ENCODE results near the gene VASP.

The VASP gene

DNA sequence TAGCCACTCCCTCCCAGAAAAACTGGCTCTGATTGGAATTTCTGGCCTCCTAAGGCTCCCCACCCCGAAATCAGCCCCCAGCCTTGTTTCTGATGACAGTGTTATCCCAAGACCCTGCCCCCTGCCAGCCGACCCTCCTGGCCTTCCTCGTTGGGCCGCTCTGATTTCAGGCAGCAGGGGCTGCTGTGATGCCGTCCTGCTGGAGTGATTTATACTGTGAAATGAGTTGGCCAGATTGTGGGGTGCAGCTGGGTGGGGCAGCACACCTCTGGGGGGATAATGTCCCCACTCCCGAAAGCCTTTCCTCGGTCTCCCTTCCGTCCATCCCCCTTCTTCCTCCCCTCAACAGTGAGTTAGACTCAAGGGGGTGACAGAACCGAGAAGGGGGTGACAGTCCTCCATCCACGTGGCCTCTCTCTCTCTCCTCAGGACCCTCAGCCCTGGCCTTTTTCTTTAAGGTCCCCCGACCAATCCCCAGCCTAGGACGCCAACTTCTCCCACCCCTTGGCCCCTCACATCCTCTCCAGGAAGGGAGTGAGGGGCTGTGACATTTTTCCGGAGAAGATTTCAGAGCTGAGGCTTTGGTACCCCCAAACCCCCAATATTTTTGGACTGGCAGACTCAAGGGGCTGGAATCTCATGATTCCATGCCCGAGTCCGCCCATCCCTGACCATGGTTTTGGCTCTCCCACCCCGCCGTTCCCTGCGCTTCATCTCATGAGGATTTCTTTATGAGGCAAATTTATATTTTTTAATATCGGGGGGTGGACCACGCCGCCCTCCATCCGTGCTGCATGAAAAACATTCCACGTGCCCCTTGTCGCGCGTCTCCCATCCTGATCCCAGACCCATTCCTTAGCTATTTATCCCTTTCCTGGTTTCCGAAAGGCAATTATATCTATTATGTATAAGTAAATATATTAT, 33.3 kb upstream of the VASP start:
- no peak for DNase-seq (ENCODE audit: low spot score)

DNA sequence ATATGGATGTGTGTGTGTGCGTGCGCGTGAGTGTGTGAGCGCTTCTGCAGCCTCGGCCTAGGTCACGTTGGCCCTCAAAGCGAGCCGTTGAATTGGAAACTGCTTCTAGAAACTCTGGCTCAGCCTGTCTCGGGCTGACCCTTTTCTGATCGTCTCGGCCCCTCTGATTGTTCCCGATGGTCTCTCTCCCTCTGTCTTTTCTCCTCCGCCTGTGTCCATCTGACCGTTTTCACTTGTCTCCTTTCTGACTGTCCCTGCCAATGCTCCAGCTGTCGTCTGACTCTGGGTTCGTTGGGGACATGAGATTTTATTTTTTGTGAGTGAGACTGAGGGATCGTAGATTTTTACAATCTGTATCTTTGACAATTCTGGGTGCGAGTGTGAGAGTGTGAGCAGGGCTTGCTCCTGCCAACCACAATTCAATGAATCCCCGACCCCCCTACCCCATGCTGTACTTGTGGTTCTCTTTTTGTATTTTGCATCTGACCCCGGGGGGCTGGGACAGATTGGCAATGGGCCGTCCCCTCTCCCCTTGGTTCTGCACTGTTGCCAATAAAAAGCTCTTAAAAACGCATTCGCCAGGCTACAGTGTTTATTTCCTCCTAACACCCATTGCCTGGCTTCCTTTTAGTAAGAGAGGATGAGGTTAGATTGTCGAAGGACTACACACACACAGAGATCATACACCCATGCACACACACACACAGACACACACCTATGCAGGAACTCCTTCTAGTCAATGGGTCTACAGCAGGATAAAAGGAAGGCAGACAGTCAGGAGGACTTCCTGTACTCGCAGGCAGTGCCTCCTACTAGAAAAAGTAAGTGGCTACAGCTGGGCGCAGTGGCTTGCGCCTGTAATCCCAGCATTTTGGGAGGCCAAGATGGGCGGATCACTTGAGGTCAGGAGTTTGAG, 32.4 kb upstream of the VASP start:
- DNase-seq (ENCODE audit: low spot score): no peak

DNA sequence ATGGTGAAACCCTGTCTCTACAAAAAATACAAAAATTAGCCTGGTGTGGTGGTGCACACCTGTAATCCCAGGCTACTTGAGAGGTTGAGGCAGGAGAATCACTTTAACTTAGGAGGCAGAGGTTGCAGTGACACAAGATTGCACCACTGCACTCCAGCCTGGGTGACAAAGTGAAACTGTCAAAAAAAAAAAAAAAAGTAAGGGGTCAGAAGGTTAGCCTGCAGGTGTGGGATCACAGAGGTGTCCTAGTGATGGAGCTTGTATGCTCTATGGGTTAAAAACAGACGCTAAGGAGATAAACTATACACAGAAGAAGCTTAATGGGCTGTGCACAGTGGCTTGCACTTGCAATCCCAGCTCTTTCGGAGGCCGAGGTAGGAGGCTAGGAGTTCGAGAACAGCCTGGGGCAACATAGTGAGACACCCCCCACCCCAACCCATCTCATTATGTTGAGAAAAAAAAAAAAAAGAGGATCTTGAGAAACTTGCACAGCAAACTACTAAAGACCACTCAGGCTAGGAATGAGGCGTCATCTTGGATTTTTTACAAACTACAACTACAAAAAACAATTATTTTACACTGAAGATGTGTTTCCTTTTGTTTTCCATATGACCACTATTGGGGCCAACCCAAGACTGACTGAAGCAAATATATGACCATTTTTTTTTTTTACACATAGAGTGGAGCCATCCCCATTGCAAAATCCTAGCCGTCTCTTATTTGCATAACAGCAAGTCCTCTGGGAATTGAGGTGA, 31.6 kb upstream of the VASP start:
- no peak for DNase-seq (ENCODE audit: low spot score)

DNA sequence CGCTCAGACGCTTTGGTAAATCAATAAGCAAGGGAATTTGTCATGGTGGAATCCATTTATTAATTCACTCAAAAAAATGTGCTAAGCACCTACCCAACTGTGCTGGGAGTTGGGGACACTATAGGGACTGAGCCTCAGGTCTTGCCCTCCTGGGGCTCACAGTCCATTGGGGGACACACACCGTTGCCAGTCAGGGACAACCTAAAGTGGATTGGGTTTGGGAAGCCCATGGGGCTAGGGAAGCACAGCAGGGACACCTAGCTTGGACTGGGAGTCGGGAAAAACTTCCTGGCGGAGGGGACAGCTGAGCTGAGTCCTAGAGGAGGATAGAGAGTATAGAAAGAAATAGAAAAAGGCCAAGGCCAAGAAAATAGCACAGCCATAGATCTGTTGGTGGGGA, 31.0 kb upstream of the VASP start:
- DNase-seq (ENCODE audit: low spot score): no peak

DNA sequence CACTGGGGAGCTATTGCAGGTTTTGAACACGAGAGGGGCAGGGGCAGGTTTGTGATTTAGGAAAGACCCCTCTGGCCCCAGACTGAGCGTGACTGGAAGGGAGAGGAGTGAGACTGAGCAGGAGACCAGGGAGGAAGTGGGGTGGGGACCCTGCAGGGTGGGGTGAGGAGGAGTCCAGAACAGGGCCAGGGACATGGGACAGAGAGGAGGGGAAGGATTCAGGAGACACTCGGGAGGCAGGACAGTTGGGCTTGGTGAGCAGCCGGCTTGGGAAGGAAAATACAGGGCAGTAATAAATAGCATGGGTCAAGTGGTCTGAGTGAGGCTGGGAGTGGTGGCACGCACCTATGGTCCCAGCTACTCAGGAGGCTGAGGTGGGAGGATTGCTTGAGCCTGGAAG, 30.1 kb upstream of the VASP start:
- no peak for DNase-seq (ENCODE audit: low spot score)

DNA sequence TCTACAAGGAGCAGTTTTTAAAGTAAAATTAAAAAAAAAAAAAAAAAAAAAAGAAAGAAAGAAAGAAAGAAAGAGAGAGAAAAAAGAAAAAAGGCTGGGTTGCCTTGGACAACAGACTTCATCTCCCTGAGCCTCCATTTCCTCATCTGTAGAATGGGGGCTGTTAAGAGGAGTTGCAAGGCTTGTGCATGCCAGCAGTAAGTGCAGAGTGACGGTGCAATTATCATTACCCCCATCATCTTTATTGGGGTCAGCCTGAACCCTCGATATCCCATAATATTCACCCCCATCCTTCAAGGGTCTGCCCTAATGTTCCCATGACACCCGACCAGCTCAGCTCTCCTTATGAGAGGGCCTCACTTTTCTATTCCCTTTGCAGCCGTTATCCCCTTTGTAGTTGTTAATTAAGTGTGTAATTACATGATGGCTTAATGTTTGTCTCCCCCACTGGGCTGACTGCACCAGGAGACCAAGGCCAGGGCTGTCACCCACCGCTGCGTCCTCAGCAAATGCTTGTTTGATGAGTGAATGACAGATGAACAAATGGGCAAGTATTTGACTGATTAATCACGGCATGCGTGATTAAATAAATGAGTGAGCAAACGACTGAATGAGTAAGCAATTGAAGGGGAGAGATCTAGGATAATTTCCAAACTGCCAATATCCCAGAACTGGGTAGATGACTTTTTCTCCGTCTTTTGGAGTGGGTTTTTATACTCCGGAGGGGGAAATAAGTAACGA, 29.4 kb upstream of the VASP start:
- no peak for DNase-seq (ENCODE audit: low spot score)

DNA sequence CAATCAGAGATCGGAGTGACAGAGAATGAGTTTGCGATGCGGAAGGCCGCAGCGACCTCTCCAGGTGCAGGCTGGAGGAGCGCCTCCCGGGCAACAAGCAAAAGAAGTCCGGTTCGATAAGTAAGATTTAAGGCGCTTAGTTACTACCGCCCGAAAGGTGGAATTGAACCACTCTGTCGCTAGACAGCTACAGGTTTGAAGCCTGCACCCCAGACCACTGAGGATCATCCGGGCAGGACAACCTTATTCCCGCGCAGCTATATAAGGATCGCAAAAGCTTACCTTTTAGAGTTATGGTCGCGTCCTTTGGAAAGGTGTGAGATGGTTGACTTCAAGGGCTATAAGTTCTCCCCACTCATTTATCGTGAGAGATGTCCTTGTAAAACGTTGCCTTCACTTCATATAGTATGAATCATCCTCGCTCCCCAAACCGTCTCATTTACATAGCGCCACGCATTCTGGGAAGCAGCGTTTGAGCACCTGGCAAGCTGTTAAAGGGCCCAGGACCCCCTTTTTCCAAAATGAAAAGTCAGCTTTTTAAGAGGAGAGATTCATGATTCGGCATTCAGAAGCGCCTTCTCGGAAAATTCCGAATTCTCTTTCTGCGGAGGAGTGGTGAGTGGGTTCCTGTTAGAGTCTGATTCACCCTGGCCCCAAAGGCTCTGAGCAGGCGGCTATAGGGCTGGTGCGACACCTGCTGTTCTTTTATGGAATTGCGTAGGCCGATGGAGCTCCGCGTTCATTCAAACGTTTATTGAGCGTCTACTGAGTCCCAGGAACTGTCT, 28.6 kb upstream of the VASP start:
- DNase-seq (ENCODE audit: low spot score): peak; percentile 76

DNA sequence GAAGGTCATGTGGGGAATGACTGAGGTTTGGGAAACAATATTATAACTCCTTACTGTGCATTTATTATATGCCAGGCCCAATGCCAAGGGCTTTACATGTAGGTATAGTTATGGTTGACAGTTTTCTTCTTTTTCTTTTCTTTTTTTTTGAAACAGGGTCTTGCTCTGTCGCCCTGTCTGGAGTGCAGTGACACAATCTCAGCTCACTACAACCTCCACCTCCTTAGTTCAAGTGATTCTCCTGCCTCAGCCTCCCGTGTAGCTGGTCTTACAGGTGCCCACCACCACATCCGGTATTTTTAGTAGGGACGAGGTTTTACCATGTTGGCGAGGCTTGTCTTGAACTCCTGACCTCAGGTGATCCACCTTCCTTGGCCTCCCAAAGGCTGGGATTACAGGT, 24.2 kb upstream of the VASP start:
- no peak for DNase-seq (ENCODE audit: low spot score)

DNA sequence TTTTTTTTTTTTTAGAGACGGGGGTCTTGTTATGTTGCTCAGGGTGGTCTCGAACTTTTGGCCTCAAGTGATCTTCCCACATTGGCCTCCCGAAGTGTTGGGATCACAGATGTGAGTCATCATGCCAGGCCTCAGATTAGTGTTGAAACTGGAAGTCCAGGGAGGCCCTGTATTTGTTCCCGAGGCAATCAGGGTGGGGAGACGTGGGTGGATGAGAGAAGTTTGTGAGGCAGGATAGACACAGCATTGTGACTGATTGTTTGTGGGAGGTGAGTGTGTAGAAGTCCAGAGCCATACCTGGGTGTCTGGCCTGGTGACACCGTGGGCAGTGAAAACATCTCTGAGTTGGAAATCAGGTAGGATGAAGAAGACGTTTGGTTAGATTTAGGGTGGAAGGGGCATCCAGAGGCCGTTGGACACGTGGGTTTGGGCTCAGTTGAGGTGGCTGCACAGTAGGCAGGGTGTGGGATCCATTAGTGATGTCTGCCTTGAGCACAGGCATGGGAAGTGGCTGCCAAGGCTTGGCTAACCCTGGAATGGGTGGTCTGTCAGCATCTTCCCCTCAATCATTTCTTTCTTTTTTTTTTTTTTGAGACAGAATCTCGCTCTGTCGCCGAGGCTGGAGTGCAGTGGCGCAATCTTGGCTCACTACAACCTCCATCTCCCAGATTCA, 22.9 kb upstream of the VASP start:
- DNase-seq (ENCODE audit: low spot score): no peak

DNA sequence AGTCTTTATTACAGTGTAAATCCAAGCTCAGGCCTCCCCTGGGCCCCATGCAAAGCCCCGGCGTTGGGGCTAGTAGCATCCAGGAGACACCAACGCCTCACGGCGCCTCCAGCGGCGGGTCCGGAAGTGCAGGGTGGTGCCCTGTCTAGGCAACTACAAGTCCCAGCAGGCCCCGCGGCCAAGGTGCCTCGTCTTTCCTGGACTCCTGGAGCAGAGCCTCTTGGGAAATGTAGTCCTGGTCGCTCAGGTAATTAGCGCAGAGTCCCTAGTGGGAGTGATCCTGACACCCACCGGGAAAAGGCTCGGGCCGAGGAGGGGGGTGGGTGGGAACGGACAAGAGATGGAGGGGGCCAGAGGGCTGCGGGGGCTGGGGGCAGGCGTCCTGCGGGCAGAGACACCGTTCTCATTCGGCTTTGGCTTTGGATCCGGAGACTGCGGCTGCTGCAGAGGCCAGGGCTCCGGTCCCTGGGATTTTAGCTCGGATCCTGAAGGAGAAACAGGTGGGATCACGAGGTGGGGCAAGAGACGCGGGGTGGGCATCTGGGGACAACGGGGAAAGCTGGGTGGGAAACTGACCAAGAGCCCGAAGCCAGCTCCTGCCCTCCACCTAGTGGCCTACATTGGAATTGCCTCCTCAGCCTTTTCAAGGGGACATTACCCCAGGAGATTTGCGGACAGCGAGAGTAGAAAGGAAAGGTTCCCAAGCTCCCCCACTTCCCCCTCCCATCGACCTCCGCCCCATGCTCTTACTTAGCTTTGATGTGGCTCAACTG, 21.8 kb upstream of the VASP start:
- DNase-seq (ENCODE audit: low spot score): peak; percentile 89

DNA sequence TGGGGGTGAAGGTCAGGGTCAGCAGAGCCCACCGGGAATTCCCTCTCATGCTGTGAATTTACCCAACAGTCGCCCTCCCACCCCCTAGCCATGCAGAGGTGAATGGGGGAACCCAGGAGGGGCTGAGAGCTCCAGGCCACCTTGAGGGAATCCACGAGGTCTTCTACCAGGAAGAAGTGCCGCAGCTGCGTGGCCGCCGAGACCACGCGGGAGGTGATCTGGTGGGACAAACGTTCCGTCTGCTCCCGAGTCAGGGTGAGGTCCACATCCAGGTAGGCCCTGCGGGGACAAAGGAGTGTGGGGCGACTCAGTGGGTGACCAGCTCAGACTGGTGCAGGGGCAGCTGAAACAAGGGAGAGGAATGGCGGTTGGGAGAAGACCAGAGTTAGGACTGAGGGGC, 18.6 kb upstream of the VASP start:
- no peak for DNase-seq (ENCODE audit: low spot score)

DNA sequence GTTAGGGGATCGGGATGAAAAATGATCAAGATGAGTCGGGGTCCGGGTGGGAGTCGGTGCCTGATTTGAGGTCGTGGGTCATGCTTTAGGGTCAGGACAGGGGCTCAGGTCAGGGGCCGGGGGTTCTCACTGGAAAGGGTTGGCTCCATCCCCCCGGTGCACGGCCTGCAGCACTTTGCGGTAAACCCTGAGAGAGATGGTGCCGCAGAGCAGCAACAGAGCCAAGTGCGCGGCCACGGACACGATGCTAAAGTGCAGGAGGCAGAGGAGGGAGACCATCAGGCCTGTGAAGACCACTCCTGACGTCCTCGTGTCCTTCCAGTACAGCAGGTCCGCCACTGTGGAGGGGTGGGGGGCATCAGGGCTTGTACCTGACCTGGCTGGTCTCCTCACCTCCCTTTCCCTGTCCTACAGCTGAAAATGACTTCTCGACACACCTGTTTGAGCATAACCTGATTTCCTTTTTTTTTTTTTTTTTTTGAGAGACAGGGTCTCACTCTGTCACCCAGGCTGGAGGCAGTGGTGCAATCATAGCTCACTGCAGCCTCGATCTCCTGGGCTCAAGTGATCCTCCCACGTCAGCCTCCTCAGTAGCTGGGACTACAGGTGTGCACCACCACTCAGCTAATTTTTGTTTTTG, 17.9 kb upstream of the VASP start:
- no peak for DNase-seq (ENCODE audit: low spot score)

DNA sequence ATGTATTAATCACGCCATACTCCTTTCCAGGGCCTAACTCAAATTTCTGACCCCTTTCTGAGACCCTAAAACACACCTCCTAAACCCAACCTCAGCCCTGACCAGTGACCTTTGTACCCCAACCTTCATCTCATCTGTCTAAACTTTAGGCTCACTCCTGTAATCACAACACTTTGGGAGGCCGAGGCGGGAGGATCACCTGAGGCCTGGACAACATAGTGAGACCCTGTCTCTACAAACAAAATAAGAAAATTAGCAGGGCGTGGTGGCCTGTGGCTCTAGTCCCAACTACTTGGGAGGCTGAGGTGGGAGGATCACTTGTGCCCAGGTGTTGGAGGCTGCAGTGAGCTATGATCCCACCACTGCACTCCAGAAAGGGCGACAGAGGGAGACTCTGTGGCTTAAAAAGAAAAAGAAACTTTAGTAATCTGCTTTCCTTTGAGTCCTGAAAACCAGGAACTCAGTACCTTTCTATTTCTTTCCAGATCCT, 15.1 kb upstream of the VASP start:
- DNase-seq (ENCODE audit: low spot score): no peak

DNA sequence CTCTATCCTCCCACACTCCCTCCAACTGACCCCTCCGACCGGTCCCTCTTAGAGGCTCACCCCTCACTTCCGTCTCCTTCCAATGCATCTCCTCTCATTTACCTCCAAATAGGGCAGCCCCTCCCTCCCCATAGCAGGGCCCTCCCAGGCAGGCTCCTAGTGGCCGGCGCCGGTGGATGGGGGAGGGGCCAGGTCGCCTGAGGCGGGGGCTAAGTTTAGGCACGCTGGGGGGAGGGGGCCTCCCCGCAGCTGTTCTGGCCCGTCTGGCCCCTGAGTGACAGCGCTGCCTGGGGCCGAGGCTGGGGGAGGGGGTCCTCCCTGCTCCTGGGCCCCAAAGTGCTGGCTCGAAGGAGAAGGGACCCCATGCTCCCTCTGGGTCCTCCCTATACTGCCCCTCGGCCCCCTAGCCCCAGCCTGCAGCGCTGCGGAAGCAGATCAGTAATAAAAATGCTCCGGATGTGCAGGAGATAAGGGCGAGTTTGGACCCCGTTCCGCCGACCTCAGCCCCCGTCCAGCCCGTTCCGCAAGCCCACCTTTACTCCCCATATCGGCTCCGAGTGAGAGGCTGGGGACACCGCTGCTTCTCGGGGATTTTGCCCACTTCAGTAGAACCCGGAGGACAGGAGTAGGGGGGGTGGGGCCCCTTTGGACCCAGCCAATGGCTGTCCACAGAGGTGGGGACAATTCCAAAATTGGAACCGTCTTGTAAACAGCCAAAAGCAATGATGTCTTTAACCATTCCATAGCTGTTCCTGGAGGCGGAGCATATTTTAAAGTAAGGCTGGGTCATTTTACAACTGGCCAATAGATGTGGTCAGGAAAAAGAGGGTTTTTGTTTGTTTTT, 14.4 kb upstream of the VASP start:
- DNase-seq (ENCODE audit: low spot score): peak; percentile 85

DNA sequence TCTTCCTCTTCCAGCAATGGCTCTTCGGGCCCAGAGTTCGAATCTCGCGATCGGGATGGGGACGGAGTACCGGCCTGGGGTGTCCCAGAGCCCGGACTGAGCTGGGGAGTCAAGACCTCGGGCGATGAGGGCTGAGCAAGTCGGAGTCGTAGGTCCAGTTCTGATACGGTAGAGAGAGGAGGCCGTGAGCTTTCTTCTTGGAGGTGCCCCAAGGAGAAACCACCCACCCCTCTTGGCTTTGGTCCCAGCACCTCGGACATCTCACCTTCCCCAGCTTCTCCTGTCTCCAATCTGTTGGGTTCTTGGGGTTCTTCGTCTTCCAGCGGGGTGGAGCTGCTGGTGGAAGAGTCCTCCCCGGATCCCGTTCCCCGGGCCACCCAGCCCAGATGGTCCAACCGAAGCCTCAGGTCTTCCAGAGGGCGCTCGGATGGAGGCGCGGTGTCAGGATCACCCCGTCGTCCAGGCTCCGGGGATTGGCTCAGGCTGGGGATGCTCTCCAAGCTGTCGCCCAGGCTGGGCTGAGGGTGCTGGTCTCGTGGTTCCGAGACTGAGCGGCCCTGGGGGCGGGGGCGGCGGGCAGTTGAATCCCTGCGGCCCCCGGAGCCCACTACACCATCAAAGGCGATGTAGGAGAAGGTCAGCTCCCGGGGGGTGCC, 12.9 kb upstream of the VASP start:
- no peak for DNase-seq (ENCODE audit: low spot score)

DNA sequence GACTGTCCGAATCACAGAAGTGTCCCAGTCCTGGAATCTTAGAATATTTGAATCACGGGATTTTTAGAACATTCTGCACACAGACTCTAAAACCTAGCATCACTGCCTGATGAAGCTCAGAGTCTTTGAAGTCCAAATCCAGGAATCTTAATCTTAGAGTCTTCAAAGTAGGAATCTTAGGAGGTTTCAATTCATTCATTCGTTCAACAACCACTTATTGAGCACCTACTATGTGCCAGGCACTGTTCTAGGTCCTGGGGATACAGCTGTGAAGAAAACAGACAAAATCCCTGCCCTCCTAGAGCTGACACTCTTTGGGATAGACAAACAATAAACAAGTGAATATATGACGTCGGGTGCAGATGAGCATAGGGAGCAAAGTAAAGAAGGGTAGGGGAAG, 12.1 kb upstream of the VASP start:
- no peak for DNase-seq (ENCODE audit: low spot score)

DNA sequence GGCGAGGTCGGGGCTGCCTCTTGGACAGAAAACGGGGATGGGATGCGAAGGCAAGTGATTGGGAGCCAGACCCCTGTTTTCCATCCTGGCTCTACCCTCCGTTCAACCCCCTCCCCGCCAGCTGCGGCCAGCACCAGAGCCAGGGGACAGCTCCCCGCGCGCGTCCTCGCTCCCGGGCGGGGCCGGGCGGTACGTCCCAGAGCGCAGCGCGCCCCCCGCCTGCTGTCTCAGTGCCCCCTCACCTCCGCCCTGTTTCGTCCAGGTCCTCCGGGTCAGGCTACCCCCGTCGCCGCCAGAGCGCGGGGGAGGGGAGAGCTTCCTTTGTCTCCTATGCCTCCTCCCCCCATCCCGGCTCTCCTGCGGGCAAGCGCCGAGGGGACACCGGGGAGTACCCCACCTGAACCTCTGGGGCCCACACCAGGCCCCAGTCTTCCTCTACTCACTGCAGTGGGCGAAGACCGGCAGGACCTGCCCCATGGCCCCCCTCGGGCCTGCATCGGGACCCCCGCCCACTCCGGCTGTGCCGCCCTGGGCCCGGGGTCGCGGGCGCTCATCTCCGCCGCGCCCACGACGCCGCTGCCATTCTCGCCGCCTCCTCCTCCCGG, 10.8 kb upstream of the VASP start:
- DNase-seq (ENCODE audit: low spot score): peak; percentile 55

All from AG08396 (cell line).